Panc1 (cell line): Measurements from ENCODE around the gene PFDN4.

Experiments used
- POLR2AphosphoS5 ChIP-seq: IDR thresholded peaks from 2 replicates; pipeline ENCODE4 v1.6.1; 2012; ENCODE audit warnings: mild to moderate bottlenecking, low read depth, low read length, moderate library complexity
- SIN3A ChIP-seq: IDR thresholded peaks from 2 replicates; pipeline ENCODE4 v1.6.1; 2012; ENCODE audit warnings: low read depth, mild to moderate bottlenecking, low read length, moderate library complexity, borderline replicate concordance; ENCODE audit not compliant: insufficient read depth
- TCF7L2 ChIP-seq: IDR thresholded peaks from 2 replicates; pipeline ENCODE4 v1.6.1; 2011; ENCODE audit warnings: mild to moderate bottlenecking, low read depth, low read length, inconsistent platforms
- TF ChIP-seq, protein P1 (sequence below): fragments of 450-650 bp; IDR thresholded peaks from 2 replicates; pipeline ENCODE4 v1.5.1; 2017; ENCODE audit warnings: mild to moderate bottlenecking
- TF ChIP-seq, protein P2 (sequence below), 2 experiments: IDR thresholded peaks; 2 replicates each; pipeline ENCODE4 v1.6.1; 2011 to 2012; ENCODE audit warnings: low read depth in 2 of 2, control low read depth in 1 of 2, low read length in 1 of 2, mild to moderate bottlenecking in 1 of 2, moderate library complexity in 1 of 2; ENCODE audit not compliant: insufficient read depth in 1 of 2

DNA sequence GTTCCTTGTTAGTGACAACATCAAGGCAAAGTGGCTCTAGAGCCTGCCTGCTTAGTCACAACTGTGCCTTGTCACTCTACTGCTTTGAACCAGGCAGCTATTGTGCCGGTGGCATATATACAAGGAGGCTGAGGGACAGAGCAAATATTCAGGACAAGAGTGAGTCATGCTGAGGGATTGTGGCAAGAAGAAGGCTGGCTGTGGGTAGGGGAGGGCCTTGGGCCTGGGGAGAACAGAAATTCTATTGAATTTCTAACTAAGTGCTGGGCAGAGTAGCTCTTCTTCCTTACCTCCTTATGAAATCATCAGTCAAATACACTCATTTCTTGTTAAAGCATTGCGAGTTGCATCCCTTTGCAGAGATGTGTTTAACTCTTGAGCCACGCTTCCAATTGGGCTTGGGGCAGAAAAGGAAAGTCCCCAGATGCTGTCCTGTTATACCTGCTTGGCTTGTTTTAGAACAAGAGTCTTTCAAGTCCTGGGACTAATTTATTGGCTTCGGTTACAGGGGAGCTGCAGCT lies 59.7 kb downstream of the PFDN4 start:
- TF ChIP-seq, protein P1, sequence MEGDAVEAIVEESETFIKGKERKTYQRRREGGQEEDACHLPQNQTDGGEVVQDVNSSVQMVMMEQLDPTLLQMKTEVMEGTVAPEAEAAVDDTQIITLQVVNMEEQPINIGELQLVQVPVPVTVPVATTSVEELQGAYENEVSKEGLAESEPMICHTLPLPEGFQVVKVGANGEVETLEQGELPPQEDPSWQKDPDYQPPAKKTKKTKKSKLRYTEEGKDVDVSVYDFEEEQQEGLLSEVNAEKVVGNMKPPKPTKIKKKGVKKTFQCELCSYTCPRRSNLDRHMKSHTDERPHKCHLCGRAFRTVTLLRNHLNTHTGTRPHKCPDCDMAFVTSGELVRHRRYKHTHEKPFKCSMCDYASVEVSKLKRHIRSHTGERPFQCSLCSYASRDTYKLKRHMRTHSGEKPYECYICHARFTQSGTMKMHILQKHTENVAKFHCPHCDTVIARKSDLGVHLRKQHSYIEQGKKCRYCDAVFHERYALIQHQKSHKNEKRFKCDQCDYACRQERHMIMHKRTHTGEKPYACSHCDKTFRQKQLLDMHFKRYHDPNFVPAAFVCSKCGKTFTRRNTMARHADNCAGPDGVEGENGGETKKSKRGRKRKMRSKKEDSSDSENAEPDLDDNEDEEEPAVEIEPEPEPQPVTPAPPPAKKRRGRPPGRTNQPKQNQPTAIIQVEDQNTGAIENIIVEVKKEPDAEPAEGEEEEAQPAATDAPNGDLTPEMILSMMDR, result no peak
- TF ChIP-seq TCF7L2, result no peak
- no peak for TF ChIP-seq POLR2AphosphoS5
- TF ChIP-seq, protein P2, sequence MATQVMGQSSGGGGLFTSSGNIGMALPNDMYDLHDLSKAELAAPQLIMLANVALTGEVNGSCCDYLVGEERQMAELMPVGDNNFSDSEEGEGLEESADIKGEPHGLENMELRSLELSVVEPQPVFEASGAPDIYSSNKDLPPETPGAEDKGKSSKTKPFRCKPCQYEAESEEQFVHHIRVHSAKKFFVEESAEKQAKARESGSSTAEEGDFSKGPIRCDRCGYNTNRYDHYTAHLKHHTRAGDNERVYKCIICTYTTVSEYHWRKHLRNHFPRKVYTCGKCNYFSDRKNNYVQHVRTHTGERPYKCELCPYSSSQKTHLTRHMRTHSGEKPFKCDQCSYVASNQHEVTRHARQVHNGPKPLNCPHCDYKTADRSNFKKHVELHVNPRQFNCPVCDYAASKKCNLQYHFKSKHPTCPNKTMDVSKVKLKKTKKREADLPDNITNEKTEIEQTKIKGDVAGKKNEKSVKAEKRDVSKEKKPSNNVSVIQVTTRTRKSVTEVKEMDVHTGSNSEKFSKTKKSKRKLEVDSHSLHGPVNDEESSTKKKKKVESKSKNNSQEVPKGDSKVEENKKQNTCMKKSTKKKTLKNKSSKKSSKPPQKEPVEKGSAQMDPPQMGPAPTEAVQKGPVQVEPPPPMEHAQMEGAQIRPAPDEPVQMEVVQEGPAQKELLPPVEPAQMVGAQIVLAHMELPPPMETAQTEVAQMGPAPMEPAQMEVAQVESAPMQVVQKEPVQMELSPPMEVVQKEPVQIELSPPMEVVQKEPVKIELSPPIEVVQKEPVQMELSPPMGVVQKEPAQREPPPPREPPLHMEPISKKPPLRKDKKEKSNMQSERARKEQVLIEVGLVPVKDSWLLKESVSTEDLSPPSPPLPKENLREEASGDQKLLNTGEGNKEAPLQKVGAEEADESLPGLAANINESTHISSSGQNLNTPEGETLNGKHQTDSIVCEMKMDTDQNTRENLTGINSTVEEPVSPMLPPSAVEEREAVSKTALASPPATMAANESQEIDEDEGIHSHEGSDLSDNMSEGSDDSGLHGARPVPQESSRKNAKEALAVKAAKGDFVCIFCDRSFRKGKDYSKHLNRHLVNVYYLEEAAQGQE (IDR thresholded peaks at IDR 0.05; ENCODE audit: insufficient read depth in 1 of 2, low read depth in 2 of 2, low read length in 1 of 2), result no peak
- TF ChIP-seq SIN3A, result no peak
